ENCODE data around the gene VPS52.
"Not testable (repeated sequence)": the region's sequence is repeated elsewhere in the genome, so short reads cannot be mapped to it uniquely, and the experiment has no call there.

Gene VPS52

DNA sequence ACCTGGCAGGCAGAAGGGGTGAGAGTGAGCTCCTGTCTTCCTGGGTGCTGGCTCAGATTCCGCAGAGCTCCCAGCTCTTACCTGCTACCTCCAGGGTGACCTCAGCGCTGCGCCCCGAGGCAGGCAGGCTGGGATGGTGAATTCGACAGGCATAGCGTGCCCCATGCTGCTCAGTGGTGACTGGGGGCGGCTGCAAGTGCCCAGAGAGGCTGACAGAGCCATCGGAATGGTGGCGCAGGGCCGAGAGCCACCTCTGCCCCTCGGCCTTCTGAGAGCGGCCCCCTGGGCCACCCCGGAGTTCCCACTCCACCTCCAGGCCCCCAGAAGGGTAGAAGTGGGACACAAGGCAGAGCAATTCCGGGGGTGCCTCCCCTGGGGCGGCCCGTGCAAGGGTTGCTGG, 32.5 kb upstream of the VPS52 start:
- no peak for DNase-seq

DNA sequence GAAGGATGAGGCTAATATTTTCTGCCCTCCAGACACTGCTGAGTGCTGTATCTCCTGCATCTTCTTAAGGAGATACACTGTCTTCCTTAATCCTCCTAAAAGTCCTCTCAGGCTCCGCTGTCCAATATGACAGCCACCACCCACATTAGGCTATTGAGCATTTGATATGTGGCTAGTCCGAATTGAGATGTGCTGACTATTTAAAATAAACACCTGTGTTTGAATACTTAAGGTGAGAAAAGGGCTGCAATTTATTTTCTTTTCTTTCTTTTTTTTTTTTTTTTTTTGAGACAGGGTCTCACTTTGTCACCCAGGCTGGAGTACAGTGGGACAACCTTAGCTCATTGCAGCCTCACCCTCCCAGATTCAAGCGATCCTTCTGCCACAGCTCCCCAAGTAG, 30.2 kb upstream of the VPS52 start:
- no peak for DNase-seq

DNA sequence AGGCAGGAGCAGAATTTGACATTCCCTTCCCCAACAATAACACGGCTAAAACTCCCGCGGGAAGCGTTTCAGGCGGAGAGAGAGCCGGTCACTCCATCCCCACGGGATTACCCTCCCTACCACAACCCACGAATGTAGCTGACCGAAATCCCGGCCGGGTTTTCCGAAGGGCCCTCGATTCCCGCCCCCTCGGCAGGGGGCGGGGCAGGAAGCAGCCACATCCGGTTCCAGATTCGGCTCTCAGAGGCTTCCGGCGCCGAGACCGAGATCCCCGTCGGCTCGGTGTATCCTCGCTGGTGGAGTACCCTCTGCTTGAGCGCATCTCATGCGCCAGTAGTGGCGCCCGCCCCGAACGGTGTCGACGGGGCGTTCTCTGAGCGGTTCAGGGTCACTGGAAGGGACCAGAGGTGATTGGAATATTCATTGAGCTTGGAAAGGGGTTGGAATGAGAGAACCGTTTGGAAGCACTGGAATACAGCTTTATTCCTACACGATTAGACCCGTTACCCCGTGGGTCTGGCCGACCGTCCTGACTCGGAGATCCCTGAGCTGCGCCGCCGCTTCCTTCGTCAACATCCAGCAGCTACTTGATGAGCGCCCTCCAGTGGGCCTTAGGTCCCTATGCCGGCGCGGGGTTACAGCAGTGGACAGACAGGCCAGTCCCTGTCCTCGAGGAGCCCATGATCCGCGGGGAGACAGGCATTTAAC, 27.7 kb upstream of the VPS52 start:
- DNase-seq: peak; percentile 97

GRCh38 chr6:33298773-33299236, 27.1 kb upstream of the VPS52 start, which contains the start of gene RGL2:
Gene RGL2, minus strand, starts transcription at chr6:33298942. Its CDS starts 332 bp downstream, at chr6:33298610.
- peak; percentile 88 for DNase-seq

DNA sequence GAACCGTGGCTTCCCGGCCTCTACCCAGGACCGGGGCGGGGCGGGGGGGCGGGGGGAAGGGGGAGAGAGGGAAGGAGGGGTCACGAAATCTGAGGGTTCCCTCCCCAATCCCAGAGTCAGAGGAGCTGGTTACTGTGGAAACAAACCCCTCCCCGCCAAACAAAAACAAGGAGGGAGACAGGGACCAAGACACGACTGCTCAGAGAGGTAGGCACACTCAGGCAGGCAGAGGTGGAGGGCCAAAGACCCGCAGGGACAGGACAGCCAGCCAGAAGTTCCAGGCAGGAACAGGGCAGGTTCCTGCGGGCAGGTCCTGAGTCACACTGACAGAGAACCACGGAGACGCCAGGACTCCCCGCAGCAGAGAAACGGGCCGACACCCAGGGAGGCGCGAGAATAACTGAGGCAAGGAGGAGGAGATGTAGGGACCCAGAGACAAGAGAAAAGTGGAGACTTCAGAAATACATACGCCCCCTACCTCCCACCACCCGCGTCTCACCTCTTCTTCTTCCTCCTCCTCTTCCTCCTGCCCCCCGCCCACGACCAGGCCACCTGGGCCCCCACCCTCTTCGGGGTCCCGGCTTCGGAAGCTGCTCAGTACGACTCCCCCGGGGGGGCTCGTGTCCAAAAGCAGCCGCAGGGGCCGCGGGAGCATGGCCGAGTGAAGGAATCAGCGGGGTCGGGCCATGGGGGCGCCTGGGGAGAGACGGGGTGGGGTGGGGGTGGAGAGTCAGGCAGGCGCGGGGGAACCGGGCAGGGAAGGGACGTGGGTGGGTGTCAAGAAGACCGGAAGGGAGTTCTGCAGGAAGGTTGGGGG, 26.5 kb upstream of the VPS52 start:
- no peak for DNase-seq

GRCh38 chr6:33297406-33297955, 25.8 kb upstream of the VPS52 start:
- no peak for DNase-seq

- DNase-seq: no peak
Measured at GRCh38 chr6:33296797-33297405, 25.2 kb upstream of the VPS52 start.

GRCh38 chr6:33295621-33296369, 24.1 kb upstream of the VPS52 start:
- no peak for DNase-seq

DNA sequence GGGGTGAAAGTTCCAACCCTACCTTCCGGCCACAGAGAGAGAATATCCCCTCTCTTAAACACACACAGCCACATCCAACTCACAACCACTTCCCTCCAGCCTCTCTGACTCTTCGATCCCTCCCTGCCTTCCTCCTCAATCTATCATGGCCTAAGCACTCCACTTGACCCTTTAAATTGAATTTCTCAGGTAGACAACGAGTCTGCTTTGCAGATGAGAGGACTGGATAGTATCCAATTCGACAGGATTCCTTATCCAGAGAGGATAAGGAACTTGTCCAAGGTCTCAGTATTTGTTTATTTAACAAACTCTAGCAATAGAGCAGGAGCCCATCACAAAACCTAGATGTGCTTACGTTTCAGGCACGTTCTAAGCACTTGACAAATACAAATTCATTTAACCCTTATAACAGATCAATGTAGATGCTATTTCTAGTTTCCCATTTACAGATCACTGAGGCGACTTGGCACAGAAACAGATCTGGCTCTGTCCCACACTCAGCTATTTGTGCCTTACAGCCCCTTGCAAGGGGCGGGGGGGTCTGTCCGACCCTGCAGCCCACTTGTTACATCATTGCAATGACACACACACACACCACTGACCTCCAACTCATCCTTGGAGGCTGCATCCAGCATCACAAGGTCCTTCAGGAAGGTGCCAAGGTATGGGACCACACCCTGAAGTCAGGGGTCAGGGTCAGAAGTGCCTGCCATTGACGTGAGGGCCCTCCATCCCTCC, 22.6 kb upstream of the VPS52 start:
- no peak for DNase-seq

DNA sequence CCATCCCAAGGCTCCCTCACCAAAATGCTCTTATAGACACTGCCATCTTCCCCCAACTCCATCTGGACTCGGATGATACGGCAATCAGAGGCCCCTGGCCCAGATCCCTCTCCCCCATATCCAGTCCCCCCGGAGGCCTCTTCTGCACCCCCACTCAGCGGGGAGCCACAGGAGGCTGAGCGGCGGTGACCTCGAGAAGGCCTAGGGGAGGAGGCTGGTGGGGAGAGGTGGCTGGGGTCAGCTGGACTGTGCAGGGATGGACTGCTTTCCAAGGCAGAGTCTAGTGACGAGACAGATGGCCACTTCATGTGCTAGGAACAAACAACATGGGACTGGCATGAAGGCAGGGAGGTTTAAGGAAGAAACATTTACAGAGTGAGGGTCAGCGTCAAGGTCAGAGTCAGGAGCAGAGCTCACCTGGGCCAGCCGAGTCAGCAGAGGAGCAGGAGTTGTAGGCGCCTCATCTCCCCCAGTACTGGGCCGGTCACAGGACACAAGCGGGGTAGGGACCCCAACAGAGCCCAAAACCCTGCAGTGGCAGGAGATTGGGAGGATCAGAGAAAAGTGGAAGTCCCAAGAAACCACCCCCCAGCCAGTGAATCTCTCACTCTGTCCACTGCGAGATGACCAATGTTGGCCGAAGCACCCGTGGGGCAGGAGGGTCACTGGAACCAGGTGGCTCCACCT, 21.5 kb upstream of the VPS52 start:
- DNase-seq: no peak

DNA sequence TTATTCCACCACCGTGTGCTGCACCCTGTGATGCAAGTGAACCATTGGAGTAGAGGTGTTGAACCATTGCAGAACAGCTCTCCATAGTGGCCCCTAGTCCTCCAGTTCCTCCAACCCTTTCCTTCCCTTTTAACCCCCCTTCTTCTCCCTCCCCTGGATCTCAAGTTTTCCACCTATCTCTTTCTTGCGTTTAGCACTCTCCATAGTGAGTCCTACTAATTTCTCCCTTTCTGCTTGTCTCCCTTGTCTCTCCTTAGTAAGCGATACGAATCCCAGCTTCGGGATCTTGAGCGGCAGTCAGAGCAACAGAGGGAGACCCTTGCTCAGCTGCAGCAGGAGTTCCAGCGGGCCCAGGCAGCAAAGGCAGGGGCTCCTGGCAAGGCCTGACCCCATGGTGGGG, 18.8 kb upstream of the VPS52 start:
- no peak for DNase-seq

DNA sequence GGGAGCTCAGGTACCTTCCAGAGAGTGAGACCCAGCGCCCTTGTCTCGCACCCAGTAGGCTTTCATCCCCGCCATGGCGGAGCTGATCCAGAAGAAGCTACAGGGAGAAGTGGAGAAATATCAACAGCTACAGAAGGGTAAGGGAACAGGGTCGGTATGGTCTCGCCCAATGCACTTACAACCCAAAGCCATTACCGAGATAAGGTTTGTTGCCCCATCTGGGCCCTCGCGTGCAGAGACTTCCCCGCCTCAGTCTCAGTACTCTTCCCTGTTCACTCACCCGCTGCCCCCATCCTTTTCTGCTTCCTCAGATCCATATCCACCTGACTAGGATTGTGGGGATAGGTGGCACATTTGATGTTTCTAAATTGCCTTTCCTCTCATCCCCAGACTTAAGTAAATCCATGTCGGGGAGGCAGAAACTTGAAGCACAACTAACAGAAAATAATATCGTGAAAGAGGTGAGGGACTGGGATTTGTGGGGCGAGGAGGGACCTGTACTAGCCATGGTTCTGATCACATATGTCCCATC, 18.2 kb upstream of the VPS52 start:
- no peak for DNase-seq

- peak; percentile 93 for DNase-seq
Measured at GRCh38 chr6:33288921-33289783, 17.5 kb upstream of the VPS52 start, which contains the start of the genes PFDN6 and WDR46. Gene PFDN6, plus strand, starts transcription at chr6:33289601. Its CDS starts 256 bp downstream, at chr6:33289857. Gene WDR46, minus strand, starts transcription at chr6:33289239. Its CDS starts 69 bp downstream, at chr6:33289170.

GRCh38 chr6:33288141-33288920, 16.7 kb upstream of the VPS52 start:
- DNase-seq: no peak

DNA sequence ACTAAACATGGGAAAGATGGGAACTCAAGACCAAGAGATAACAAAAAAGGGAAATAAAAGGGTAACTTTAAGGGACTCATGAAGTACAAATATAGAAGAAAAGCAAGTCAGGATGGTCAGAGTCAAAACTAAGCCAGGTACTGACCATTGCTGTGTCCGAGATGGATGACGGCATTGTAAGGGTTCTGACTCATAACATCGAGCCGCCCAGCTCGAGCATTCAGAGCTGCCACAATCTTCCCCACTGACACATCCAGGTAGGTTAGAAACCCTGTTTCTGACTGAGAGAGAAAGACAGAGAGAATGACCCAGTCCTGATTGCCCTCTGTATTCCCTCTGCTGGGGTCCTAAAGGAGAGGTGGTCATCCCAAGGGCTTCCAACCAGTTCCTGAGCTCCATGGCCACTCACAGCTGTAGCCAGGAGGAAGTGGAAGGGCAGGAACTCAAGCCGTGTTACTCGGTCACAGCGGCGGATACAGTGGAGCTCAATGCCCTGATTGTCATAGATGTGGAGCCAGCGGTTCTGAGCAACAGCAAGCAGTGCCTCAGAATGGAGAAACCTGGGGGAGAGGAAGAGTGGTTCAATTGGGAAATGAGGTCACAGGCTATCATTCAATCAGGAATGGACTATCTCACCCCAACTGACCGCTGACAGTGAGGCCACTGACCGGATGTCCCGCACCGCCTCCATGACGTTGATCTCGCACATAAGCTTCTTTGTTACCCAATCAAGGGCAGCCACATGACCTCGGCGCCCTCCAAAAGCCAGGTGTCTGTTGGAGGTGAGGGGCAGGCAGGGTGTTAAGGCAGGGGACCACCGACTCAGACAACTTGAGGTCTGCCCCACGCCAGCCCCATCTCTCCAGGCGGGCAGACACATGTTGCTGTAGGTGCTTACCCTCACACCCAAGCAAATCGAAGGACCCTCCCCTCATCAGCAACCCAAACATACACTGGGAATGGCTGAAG, 15.6 kb upstream of the VPS52 start:
- DNase-seq: no peak

- DNase-seq: not testable (repeated sequence)
Measured at GRCh38 chr6:33285214-33285613, 13.5 kb upstream of the VPS52 start.

- no peak for DNase-seq
Measured at GRCh38 chr6:33280539-33280938, 8.9 kb upstream of the VPS52 start.

Data from KG1 (cell line).